Stomach smooth muscle (tissue), 2 donors: ENCODE measurements around the gene EPHB1.

ENCODE experiments used
- H3K27ac ChIP-seq: one replicate; pipeline ENCODE4 v1.7.0; 2013; ENCODE audit warnings: mild to moderate bottlenecking, low read length, inconsistent platforms
- H3K27me3 ChIP-seq, 2 donors: one replicate each; pipeline ENCODE4 v1.7.0; 2013; ENCODE audit warnings: low read length in 2 of 2; ENCODE audit not compliant: insufficient read depth in 2 of 2, control insufficient read depth in 1 of 2
- H3K36me3 ChIP-seq, 2 donors: one replicate each; pipeline ENCODE4 v1.7.0; 2013; ENCODE audit warnings: low read length in 2 of 2; ENCODE audit not compliant: control insufficient read depth in 2 of 2, insufficient read depth in 2 of 2
- H3K4me1 ChIP-seq: one replicate; pipeline ENCODE4 v1.7.0; 2013; ENCODE audit warnings: low read length; ENCODE audit not compliant: control insufficient read depth, insufficient read depth
- H3K4me3 ChIP-seq, 2 donors: one replicate each; pipeline ENCODE4 v1.7.0; 2013; ENCODE audit warnings: low read length in 2 of 2
- H3K9ac ChIP-seq, 2 donors: one replicate each; pipeline ENCODE4 v1.7.0; 2013; ENCODE audit warnings: low read length in 2 of 2, mild to moderate bottlenecking in 1 of 2
- H3K9me3 ChIP-seq, 2 donors: one replicate each; pipeline ENCODE4 v1.7.0; 2013; ENCODE audit warnings: low read length in 2 of 2; ENCODE audit not compliant: control insufficient read depth in 2 of 2
- donor health status: healthy.
- donor health status: Pancreatic carcinoma.

EPHB1 gene

GRCh38 chr3:135078283-135078682 is 283.2 kb downstream of the EPHB1 start:
- Histone ChIP-seq H3K9me3 (no peaks in the 10 kb centered on the region), H3K36me3 (no peaks in the 10 kb centered on the region), H3K27ac (no peak overlapping the region), H3K4me3 (no peak overlapping the region), H3K9ac (no peak overlapping the region), H3K27me3 (no peaks in the 10 kb centered on the region), H3K4me1 (no peaks in the 10 kb centered on the region)

- H3K27ac ChIP-seq: no peak overlapping the region
- no peaks in the 10 kb centered on the region for H3K9me3 ChIP-seq
- no peaks in the 10 kb centered on the region for H3K4me1 ChIP-seq
- H3K36me3 ChIP-seq: no peaks in the 10 kb centered on the region
- no peaks in the 10 kb centered on the region for H3K27me3 ChIP-seq
- H3K9ac ChIP-seq: no peak overlapping the region
- no peak overlapping the region for H3K4me3 ChIP-seq
Measured at GRCh38 chr3:135079095-135079494, 284.0 kb downstream of the EPHB1 start.

GRCh38 chr3:135081451-135081850 is 286.4 kb downstream of the EPHB1 start:
- Histone ChIP-seq H3K9me3 (no peaks in the 10 kb centered on the region), H3K27ac (no peak overlapping the region), H3K4me3 (no peak overlapping the region), H3K36me3 (no peaks in the 10 kb centered on the region), H3K9ac (no peak overlapping the region), H3K27me3 (no peaks in the 10 kb centered on the region), H3K4me1 (no peaks in the 10 kb centered on the region)

- Histone ChIP-seq H3K9me3 (no peaks in the 10 kb centered on the region), H3K9ac (no peak overlapping the region), H3K27me3 (no peaks in the 10 kb centered on the region), H3K4me1 (no peaks in the 10 kb centered on the region), H3K36me3 (no peaks in the 10 kb centered on the region), H3K27ac (no peak overlapping the region), H3K4me3 (no peak overlapping the region)
Measured at GRCh38 chr3:135081856-135082434, 286.9 kb downstream of the EPHB1 start.

GRCh38 chr3:135082706-135083105 is 287.6 kb downstream of the EPHB1 start:
- Histone ChIP-seq H3K36me3 (no peaks in the 10 kb centered on the region), H3K9me3 (no peaks in the 10 kb centered on the region), H3K27ac (no peak overlapping the region), H3K9ac (no peak overlapping the region), H3K4me1 (no peaks in the 10 kb centered on the region), H3K4me3 (no peak overlapping the region), H3K27me3 (no peaks in the 10 kb centered on the region)

GRCh38 chr3:135083179-135083578 is 288.1 kb downstream of the EPHB1 start:
- Histone ChIP-seq H3K27me3 (no peaks in the 10 kb centered on the region), H3K9me3 (no peaks in the 10 kb centered on the region), H3K36me3 (no peaks in the 10 kb centered on the region), H3K27ac (no peak overlapping the region), H3K4me1 (no peaks in the 10 kb centered on the region), H3K9ac (no peak overlapping the region), H3K4me3 (no peak overlapping the region)

GRCh38 chr3:135083756-135084155 is 288.7 kb downstream of the EPHB1 start:
- no peak overlapping the region for H3K4me3 ChIP-seq
- H3K27ac ChIP-seq: no peak overlapping the region
- no peaks in the 10 kb centered on the region for H3K4me1 ChIP-seq
- no peaks in the 10 kb centered on the region for H3K27me3 ChIP-seq
- no peak overlapping the region for H3K9ac ChIP-seq
- H3K9me3 ChIP-seq: no peaks in the 10 kb centered on the region
- H3K36me3 ChIP-seq: no peaks in the 10 kb centered on the region

GRCh38 chr3:135084405-135084804 is 289.3 kb downstream of the EPHB1 start:
- Histone ChIP-seq H3K9me3 (no peaks in the 10 kb centered on the region), H3K36me3 (no peaks in the 10 kb centered on the region), H3K4me3 (no peak overlapping the region), H3K27ac (no peak overlapping the region), H3K27me3 (no peaks in the 10 kb centered on the region), H3K9ac (no peak overlapping the region), H3K4me1 (no peaks in the 10 kb centered on the region)

- Histone ChIP-seq H3K27me3 (no peaks in the 10 kb centered on the region), H3K9ac (no peak overlapping the region), H3K9me3 (no peaks in the 10 kb centered on the region), H3K4me3 (no peak overlapping the region), H3K27ac (no peak overlapping the region), H3K36me3 (no peaks in the 10 kb centered on the region), H3K4me1 (no peaks in the 10 kb centered on the region)
Measured at GRCh38 chr3:135084976-135085375, 289.9 kb downstream of the EPHB1 start.

- Histone ChIP-seq H3K27ac (no peak overlapping the region), H3K4me3 (no peak overlapping the region), H3K27me3 (no peaks in the 10 kb centered on the region), H3K9me3 (no peaks in the 10 kb centered on the region), H3K4me1 (no peaks in the 10 kb centered on the region), H3K9ac (no peak overlapping the region), H3K36me3 (no peaks in the 10 kb centered on the region)
Measured at GRCh38 chr3:135085652-135086436, 290.8 kb downstream of the EPHB1 start.

GRCh38 chr3:135087782-135088181 is 292.7 kb downstream of the EPHB1 start:
- no peak overlapping the region for H3K9ac ChIP-seq
- no peaks in the 10 kb centered on the region for H3K27me3 ChIP-seq
- H3K9me3 ChIP-seq: no peaks in the 10 kb centered on the region
- no peak overlapping the region for H3K27ac ChIP-seq
- H3K36me3 ChIP-seq: no peaks in the 10 kb centered on the region
- H3K4me3 ChIP-seq: no peak overlapping the region
- no peaks in the 10 kb centered on the region for H3K4me1 ChIP-seq
